Measurements from ENCODE around the gene GLIPR2. TPM values are rescaled to one million over a fixed set of nuclear protein-coding genes. Genes with fewer than 3 reads are reported as not detected.

Gene GLIPR2
- polyA plus RNA-seq, 1 of the 3 experiments (the other 2 are of a cell fraction), result 38.3 TPM

DNA sequence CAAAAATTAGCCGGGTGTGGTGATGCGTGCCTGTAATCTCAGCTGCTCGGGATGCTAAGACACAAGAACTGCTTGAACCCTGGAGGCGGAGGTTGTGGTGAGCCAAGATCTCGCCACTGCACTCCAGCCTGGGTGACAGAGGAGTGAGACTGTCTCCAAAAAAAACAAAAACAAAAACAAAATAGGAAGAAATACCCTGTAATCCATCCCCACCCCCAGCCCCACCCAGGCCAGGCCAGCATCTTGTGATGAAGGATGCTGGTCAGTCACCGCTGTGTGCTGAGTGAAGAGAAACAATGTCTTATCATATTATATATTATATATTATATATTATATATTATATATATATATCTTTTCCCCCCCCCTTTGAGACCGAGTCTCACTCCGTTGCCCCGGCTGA lies 17.2 kb downstream of the GLIPR2 start:
- no peak for TF ChIP-seq RAD21 (IDR thresholded peaks at IDR 0.05; ENCODE audit: low read length)
- TF ChIP-seq EZH2phosphoT487 (IDR thresholded peaks at IDR 0.05; ENCODE audit: borderline replicate concordance, low read depth), result no peak
- no peak for TF ChIP-seq SIN3A (IDR thresholded peaks at IDR 0.05; ENCODE audit: borderline replicate concordance, low read depth, low read length)
- TF ChIP-seq, protein P1, sequence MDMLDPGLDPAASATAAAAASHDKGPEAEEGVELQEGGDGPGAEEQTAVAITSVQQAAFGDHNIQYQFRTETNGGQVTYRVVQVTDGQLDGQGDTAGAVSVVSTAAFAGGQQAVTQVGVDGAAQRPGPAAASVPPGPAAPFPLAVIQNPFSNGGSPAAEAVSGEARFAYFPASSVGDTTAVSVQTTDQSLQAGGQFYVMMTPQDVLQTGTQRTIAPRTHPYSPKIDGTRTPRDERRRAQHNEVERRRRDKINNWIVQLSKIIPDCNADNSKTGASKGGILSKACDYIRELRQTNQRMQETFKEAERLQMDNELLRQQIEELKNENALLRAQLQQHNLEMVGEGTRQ (IDR thresholded peaks at IDR 0.05; ENCODE audit: borderline replicate concordance, low read depth, low read length), result no peak
- no peak for TF ChIP-seq TCF12 (IDR thresholded peaks at IDR 0.05)
- TF ChIP-seq FOSL2 (IDR thresholded peaks at IDR 0.05; ENCODE audit: borderline replicate concordance, low read depth), result no peak
- TF ChIP-seq NRF1 (IDR thresholded peaks at IDR 0.05; ENCODE audit: low read depth, low read length), result no peak
- TF ChIP-seq RCOR1 (IDR thresholded peaks at IDR 0.05; ENCODE audit: low read length), result no peak
- H3K27ac ChIP-seq (ENCODE audit: low read depth in 2 of 2, low read length in 1 of 2), result peak overlapping the region in 1 of 2 experiments; percentile 92; a peak in 2 of 4 replicates
- no peak overlapping the region; the same call in 1 of the 2 replicates for H3K9ac ChIP-seq
- H2AFZ ChIP-seq (ENCODE audit: low read depth), result no peak overlapping the region
- H3K4me1 ChIP-seq (ENCODE audit: control insufficient read depth in 1 of 2, insufficient read depth in 2 of 2, low read depth in 1 of 2, low read length in 1 of 2), result peaks cover 16 to 43% of the 10 kb centered on the region in 2 experiments; a peak in 3 of 4 replicates
- H3K4me3 ChIP-seq (ENCODE audit: low read depth in 2 of 2, low read length in 1 of 2), result no peak overlapping the region
- ChIA-PET CTCF (interaction anchor here (1.2 to 3.9 kb wide), 2 partner anchors 12 to 13 kb away, joined by 5 to 17 read pairs; no protein-coding TSS in a partner anchor), POLR2A (no interaction called here)
- no peak overlapping the region for H3K4me2 ChIP-seq
- H3K36me3 ChIP-seq (replicated peaks in 1 of 2; ENCODE audit: control insufficient read depth in 1 of 2, insufficient read depth in 2 of 2, low read length in 1 of 2), result peaks cover 0 to 36% of the 10 kb centered on the region in 2 experiments
- peaks cover 3% of the 10 kb centered on the region for H3K79me2 ChIP-seq (ENCODE audit: insufficient read depth)
- no peaks in the 10 kb centered on the region for H3K27me3 ChIP-seq (ENCODE audit: insufficient read depth)
- no peaks in the 10 kb centered on the region for H3K9me3 ChIP-seq
- H3F3A ChIP-seq (replicated peaks; ENCODE audit: insufficient read depth), result peaks cover 43% of the 10 kb centered on the region
- no peaks in the 10 kb centered on the region for H3K9me2 ChIP-seq
- 85% methylated on average over 9 of the region's 9 CpGs for WGBS (ENCODE audit: low lambda C conversion rate)
- H4K20me1 ChIP-seq (ENCODE audit: insufficient read depth), result no peaks in the 10 kb centered on the region
- no peak for DNase-seq

DNA sequence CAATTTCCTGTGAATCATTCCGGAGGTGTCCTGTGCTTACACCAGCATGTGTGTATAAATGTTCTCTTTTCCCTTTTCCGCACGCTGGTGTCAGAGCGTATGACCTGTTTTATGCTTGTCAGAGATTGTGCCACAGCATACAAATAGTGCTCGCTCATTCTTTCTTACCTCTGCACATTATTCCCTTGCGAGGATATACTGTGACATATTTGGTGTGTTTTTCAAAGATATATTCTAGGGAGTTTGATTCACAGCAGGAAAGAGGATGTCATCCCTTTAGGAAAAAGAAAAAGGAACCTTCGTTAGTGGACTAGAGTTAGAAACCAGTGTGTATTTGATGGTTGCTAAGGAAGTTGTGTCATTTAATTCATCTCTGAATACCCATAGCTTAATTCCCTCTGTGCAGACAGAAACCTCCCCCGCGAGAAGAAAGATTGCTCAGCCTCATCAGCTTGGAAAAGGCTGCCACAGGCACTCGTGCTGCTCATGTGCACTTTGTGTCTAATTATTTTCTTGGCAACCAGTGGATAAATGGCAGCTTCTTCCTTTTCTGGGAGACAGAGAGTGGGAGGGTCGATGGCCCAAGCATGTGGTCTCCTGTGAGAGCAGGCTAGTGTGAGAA lies 17.9 kb downstream of the GLIPR2 start:
- Histone ChIP-seq H3K4me3 (ENCODE audit: low read depth in 2 of 2, low read length in 1 of 2) (no peak overlapping the region), H3K27ac (ENCODE audit: low read depth in 2 of 2, low read length in 1 of 2) (peak overlapping the region; percentile 61 to 92), H3K9me3 (no peaks in the 10 kb centered on the region), H4K20me1 (ENCODE audit: insufficient read depth) (no peaks in the 10 kb centered on the region), H3K79me2 (ENCODE audit: insufficient read depth) (peaks cover 3% of the 10 kb centered on the region), H3K9me2 (no peaks in the 10 kb centered on the region), H2AFZ (ENCODE audit: low read depth) (peak overlapping the region; percentile 38; the same call in 1 of the 2 replicates), H3K9ac (peak overlapping the region; percentile 55; the same call in 1 of the 2 replicates), H3K36me3 (replicated peaks in 1 of 2; ENCODE audit: control insufficient read depth in 1 of 2, insufficient read depth in 2 of 2, low read length in 1 of 2) (peaks cover 0 to 39% of the 10 kb centered on the region in 2 experiments), H3F3A (replicated peaks; ENCODE audit: insufficient read depth) (peaks cover 36% of the 10 kb centered on the region), H3K4me1 (ENCODE audit: control insufficient read depth in 1 of 2, insufficient read depth in 2 of 2, low read depth in 1 of 2, low read length in 1 of 2) (peaks cover 9 to 45% of the 10 kb centered on the region in 2 experiments; a peak in 3 of 4 replicates), H3K27me3 (ENCODE audit: insufficient read depth) (no peaks in the 10 kb centered on the region), H3K4me2 (peak overlapping the region; percentile 34; the same call in 1 of the 2 replicates)
- no peak for DNase-seq
- TF ChIP-seq TCF12 (IDR thresholded peaks at IDR 0.05) (no peak), REST (IDR thresholded peaks at IDR 0.05; ENCODE audit: low read depth, low read length) (no peak), RCOR1 (IDR thresholded peaks at IDR 0.05; ENCODE audit: low read length) (no peak), MXI1 (IDR thresholded peaks at IDR 0.05; ENCODE audit: low read depth, low read length) (peak; percentile 53; the same call in 1 of the 2 replicates)
- TF ChIP-seq, protein P1 (IDR thresholded peaks at IDR 0.05; ENCODE audit: borderline replicate concordance, low read depth, low read length), result no peak
- ChIA-PET CTCF (interaction anchor here (1.2 to 3.9 kb wide), 2 partner anchors 11 to 13 kb away, joined by 5 to 17 read pairs; no protein-coding TSS in a partner anchor), POLR2A (interaction anchor here (0.6 to 1.2 kb wide), 2 partner anchors 9 to 12 kb away, joined by 3 read pairs; no protein-coding TSS in a partner anchor)
- 42% methylated on average over 11 of the region's 11 CpGs for WGBS (ENCODE audit: low lambda C conversion rate)

Data from SK-N-SH (cell line).